ENCODE data around the gene MAP3K4.

Gene MAP3K4, protein sequence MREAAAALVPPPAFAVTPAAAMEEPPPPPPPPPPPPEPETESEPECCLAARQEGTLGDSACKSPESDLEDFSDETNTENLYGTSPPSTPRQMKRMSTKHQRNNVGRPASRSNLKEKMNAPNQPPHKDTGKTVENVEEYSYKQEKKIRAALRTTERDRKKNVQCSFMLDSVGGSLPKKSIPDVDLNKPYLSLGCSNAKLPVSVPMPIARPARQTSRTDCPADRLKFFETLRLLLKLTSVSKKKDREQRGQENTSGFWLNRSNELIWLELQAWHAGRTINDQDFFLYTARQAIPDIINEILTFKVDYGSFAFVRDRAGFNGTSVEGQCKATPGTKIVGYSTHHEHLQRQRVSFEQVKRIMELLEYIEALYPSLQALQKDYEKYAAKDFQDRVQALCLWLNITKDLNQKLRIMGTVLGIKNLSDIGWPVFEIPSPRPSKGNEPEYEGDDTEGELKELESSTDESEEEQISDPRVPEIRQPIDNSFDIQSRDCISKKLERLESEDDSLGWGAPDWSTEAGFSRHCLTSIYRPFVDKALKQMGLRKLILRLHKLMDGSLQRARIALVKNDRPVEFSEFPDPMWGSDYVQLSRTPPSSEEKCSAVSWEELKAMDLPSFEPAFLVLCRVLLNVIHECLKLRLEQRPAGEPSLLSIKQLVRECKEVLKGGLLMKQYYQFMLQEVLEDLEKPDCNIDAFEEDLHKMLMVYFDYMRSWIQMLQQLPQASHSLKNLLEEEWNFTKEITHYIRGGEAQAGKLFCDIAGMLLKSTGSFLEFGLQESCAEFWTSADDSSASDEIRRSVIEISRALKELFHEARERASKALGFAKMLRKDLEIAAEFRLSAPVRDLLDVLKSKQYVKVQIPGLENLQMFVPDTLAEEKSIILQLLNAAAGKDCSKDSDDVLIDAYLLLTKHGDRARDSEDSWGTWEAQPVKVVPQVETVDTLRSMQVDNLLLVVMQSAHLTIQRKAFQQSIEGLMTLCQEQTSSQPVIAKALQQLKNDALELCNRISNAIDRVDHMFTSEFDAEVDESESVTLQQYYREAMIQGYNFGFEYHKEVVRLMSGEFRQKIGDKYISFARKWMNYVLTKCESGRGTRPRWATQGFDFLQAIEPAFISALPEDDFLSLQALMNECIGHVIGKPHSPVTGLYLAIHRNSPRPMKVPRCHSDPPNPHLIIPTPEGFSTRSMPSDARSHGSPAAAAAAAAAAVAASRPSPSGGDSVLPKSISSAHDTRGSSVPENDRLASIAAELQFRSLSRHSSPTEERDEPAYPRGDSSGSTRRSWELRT (N-terminal part only)

DNA sequence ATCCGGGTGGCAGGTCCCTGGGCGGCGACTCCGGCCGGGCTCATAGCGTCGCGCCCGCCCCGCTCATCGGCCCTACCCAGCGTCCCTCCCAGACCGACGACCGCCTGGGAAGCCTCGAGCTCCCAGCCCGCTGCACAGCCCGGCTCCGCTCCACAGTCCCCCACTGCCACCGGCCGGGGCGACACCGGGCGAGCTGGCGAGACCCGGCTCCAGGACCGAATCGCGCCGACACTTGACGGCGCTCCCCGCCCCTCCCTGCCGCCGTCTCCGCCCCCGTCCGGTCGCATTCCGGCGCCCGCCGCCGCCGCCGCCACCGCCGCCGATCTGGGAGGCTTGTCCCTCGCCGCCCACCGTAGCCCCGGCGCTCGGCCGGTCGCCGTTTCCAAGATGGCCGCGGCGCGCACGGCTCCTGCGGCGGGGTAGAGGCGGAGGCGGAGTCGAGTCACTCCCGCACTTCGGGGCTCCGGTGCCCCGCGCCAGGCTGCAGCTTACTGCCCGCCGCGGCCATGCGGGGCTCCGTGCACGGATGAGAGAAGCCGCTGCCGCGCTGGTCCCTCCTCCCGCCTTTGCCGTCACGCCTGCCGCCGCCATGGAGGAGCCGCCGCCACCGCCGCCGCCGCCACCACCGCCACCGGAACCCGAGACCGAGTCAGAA lies at the start of gene MAP3K4:
TSS of gene MAP3K4 (plus strand) at position 364 of the 655 bp plus-strand sequence. CDS start at position 527, 163 bp downstream.
- DNase-seq, result peak; percentile 90

DNA sequence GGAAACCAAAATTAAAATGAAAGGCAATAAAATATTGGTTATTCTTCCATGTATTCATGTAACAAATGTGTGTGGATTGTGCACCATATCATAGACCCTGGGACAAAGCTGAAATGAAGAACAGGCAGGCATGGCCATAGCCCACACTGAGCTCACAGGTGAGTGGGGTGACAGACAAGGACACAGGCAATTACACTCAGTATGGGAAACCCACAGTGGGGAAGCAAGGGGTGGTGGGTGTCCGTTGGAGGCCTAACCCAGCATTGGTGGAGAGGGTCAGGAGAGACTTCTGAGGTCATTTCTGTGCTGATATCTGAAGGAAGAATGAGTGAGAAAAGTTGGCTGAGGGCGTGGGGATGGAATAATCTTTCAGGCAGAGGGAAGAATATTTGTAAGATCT lies 47.6 kb upstream of the MAP3K4 start:
- DNase-seq, result no peak

DNA sequence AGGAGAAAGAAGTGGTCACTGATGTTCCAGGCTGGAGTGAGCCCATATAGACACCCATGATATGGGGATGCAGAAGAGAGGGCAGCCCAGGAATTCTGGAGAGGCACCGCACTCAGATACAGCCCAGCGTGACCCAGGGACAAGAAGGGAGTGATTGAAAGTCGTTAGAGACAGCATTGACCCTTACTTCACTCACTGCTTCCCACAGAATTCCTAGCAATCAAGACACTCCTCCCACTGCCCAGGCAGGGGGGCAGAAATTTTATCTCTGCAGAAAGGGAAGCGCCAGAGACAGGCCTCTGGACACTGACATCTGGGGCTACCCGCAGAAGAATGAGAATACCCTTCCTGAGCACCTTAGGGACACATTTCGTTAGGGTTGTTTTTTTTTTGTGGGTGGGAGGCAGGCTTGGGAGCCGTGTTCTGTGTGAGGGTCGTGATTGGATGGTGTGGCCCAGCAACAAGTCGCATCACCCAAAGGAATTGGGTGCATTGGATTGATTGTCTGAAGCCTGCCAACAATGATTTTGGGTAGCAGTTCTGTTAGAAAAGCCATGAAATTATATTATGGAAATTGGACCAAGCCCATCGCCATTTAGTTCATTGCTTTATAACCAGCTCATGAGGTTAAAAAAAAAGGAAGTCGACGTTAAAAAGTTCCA lies 45.9 kb upstream of the MAP3K4 start:
- no peak for DNase-seq

DNA sequence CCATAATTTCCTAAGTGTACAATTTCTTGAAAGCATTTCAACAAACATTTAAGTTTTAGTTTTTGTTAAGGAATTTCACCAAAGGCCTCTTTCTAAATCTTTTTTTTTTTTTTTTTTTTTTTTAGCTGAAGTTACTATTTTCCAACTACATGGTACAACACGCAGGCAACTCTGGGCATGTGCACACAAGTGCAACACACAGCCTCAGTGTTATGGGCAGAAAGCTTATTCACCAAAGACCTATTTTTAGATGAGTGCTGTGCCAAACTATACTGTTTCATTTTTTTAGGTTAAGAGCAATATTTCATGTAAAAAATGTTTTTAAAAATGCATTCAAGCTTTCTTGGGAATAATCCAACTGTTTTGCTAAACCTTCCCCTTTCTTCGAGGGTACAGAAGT lies 42.0 kb upstream of the MAP3K4 start:
- DNase-seq, result no peak

DNA sequence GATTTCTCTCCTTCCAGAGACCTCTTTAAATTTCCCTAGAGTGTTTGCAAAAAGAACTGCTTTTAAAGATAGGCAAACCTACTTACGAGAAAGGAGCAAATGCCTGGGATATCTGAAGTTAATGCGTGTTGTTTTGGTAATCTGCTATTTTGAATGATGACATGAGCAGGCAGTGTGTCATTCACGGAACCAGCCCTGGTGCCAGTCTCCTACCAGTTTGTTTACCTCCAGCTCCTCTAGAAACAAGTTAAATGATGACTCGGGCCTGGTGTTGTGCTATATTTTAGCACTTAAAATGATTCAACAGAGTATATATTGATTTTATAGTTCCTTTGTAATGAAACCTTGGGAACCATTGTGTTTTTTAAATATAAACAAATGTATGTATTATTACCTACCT lies 41.1 kb upstream of the MAP3K4 start:
- no peak for DNase-seq

DNA sequence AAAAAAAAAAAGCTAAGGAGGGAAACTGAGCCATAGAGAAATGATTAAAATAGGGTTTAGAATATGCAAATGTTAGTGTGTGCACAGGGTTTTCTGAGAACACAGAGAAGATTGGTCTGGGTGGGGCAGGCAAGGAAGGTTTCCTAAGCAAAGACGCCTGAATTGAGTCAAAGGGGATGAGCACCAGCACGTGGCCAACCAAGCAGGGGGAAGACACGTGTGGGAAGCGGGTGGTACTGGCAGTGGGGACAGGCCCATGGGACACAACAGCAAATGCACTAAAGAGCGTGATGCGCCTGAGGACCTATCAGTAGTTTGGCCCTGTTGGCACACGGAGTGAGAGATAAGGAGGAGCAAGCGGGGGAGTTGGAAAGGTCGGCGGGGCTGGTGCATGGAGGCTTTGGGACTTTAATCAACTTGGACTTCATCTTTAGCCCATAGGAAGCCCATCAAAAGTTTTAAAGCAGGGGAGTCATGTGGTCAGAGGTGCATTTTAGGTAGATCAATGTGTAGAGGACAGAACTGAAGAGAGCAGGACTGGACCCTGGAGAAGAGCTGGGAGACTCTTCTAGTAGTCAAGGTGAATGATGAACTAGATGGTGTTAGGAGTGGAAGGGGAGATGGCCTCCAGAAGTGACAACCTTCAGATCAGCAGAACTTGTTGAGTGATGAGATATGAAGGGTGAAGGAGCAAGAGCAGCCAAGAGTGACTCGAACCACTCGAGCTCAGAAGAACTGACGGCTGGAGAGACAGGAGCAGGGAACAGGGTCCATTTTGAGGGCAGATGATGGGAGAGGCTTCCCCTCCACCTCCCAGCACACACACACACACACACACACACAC lies 40.2 kb upstream of the MAP3K4 start:
- DNase-seq, result no peak

DNA sequence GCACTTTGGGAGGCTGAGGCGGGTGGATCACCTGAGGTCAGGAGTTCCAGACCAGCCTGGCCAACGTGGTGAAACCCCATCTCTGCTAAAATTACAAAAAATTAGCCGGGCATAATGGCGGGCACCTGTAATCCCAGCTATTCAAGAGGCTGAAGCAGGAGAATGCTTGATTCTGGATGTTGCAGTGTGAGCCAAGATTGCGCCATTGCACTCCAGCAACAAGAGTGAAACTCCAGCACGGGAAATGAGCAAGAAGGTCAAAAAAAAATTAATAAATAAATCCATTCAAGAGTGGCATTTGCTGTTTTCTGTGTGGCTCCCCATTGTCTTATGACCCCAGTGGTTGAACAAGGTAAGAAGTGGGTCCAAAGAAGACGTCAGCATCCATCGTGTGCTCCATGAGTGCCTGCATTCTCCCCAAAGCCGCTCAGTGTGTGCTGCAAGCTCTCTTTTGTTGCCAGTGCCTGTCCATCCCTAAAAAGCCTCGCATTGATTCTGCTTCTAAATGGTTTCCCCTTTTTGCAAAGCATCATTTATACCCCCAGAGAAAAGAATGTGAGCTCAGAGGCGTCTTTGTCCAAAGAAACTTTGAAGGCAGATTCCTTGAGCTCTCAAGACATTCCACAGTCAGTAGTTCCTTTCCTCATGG lies 38.8 kb upstream of the MAP3K4 start:
- DNase-seq, result no peak

DNA sequence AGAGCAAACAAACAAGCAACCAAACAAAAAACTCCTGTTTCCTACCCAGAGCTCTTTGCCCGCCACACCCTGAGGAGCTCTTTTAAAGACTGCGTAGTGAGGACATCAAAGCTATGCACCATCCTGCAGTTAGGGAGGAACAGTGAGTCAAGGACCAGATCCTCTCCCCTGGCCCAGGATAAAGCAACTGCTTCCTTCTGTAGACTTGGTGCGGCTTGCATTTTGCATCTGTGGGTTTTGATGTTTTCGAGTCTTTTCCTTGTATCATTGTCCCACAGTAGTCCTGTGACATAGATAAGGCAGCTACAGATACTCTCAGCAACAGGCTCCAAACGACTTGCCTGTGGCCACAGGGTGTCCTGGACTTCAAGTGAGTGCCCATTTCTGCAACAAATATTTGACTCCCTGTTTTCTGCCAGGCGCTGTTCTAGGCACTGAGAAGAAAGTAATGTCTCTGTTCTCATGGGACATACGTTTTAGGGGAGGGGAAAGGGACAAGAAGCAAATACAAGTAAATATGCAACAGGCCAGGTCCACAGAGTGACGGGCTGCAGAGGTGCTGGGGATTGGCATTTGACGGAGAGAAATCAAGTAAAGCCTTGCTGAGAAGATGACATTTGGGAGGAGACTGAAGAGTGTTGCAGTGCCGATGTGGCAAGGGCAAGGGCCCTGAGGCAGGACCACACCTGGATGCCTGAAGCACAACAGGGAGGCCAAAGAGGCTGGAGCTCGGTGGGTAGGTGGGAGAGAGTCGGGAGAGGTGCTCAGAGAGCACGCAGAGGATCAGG lies 35.9 kb upstream of the MAP3K4 start:
- no peak for DNase-seq

DNA sequence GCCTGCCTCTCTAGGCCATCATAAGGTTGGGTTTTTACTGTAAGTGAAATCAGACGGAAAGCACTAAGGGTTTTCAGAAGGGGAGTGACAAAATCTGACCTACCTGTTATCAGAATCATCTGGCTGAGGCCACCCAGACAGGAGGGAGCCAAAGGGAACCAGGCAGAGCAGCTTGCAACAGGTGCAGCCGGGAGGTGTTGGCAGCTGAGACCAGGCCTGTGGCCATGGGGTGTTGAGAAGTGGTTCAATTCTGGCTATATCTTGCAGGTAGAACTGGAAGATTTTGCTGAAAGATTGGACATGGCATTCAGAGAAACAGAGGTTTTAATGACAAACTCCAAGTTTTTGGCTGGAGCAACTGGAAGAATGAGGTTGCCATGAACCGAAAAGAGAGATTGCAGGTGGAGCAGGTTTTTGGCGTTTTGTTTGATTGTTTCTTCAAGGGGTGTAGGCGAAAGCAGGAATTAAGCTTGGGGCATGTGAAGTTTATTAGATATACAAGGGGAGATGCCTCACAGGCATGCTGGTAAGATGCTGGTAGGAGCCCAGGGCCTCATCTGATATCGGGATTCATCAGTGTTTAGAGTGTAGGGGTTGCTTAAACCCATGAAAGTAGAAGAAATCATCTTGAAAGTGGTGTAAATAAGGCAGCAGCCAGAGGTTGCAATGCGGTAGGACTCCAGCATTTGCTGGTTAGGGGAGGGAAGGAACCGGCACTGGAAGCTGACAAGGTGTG lies 35.1 kb upstream of the MAP3K4 start:
- DNase-seq, result no peak

DNA sequence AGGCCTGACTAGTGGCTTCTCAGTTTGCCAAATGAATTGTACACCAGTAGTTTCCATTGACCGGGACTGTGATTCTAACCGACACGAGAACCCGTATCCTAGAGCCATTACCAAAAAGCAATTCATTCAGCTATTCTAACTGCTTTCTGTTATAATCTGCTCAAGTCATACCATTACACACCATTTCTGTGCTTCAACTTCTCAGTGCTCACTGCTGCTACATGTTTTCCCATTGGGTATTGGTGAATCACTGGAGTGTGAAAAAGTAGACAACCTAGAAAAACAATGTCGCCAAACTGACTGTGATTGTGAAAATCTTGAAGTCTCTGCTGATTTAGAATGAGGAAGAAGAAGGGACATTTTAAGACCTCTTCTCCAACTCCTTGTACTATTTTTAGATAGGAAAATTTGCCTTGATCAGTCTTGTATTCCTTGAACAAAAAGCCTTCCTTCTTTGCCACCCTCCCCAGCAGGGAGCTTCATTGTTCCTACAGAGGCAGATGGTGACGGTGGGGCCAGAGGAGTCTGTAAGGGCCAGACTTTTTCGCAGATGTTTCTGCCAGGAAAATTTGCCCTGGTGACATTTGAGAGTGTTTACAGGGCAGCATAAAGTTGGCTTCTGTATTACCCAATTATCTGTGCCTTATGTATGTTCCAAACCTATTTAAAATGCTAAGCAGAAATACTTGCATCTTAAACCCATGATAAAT lies 31.7 kb upstream of the MAP3K4 start:
- DNase-seq, result peak; percentile 58

DNA sequence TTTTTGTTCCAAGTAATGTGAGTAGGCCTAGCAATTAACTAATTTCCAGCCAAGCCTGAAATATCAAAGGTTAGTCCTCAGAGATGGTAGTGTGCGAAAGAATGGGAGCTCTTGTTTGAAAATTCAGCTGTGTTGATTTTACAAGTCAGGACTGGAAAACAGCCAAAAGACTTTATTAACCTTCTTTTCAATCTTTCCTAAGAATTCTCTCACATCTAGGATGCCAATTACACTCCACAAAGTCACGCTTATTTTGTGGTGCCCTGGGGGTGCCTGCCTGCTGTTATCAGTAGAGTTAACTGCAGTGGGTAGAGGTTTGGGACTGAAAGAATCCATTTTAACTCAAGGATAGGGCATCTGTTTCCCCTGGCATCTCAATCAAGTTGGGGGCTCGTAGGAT lies 30.7 kb upstream of the MAP3K4 start:
- no peak for DNase-seq

DNA sequence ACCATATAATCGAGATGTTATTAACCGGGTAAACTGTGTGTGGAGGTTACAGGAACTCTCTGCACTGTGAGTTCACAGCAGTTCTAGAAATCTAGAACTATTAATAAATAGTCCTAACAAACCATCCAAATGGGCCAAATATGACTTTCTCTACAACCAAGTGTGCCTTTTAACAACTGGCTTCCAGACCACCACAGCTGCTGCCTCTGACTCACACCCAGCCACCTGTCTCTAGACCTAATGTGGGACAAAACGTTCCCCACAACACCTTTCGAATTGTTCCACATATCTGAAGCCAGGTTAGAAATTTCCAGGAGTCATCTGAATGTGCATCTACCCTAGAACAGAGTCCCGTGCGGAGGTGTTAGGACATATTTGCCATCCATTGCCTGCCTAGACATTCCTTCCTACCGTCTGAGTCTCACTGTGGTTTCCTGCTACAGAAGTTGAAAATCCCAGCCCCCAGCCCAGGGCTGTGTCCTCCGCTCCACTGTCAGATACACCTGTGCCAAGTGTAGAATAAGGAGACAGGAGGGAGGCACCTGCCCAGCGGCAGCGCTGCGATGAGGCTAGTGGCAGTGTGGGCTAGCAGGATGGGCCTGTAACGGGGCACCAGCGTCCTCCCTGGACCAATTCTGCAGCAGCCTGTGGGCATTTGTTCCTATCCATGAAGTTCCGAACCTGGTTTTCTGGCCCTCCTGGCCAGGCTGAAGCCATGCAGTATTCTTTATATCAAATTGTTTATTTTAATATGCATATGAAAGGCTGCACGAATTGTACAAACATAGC lies 28.5 kb upstream of the MAP3K4 start:
- no peak for DNase-seq

DNA sequence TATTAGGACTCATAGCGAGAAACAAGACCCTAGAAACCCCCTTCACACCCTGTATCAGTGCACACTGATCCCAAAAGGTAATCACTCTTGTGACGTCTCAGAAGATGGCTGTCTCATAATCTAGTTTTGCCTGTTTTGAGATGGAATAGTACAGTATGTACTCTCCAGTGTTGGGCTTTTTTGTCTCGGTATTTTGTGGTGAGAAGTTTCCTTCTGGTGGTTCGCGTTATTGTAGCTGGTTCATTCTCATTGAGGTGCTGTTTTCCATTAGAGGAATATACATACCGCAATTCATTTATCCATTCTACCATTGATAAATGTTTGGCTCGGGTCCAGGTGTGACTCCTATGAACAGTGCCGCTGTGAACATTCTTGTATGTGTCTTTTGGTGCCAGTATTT lies 27.9 kb upstream of the MAP3K4 start:
- DNase-seq, result no peak

DNA sequence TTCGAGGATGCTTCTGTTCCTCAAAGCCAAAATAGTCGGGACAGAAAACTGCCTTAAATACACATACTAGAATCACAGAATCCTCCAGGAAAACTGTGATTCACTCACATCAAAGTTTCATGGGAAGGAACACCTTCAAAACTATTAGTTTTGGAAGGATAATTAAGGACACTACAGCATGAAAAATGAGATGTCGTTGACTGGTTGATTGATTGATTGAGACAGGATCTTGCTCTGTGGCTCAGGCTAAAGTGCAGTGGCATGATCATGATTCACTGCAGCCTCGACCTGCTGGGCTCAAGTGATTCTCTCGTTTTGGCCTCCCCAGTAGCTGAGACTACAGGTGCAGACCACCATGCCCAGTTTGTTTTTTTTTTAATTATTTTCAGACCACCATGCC lies 25.7 kb upstream of the MAP3K4 start:
- DNase-seq, result no peak

DNA sequence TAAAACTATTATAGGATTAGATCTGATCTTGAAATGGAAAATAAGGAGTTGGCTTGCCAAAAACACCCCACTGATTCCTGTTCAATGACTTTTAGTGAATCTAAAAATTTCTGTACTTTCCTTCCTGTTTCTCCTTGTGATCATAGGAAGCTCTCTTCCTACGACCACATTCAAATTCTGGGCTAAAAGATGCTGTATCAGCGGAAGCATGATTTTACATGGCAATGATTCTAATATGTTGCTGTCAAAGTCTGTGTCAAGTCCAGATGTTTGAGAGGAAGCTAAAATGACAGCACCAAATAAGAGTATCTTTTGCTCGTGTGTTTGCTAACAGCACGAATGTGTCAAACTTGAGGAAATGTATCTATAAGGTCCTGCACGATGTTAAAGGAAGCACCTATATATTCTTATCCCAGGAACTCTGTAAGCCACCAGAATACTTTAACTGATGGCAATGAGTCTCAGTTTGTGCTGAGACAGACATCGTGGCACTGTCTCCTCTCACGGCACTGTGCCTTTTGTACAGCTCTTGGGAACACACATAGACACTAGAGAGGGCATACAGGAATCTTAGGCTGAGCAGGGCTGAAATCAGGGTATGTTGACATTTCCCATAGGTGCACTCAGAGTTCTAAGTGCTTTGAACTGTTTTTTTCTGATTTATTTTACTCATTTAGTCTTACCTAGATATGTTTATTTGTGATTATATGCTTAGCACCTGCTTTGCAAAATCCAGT lies 24.9 kb upstream of the MAP3K4 start:
- no peak for DNase-seq

DNA sequence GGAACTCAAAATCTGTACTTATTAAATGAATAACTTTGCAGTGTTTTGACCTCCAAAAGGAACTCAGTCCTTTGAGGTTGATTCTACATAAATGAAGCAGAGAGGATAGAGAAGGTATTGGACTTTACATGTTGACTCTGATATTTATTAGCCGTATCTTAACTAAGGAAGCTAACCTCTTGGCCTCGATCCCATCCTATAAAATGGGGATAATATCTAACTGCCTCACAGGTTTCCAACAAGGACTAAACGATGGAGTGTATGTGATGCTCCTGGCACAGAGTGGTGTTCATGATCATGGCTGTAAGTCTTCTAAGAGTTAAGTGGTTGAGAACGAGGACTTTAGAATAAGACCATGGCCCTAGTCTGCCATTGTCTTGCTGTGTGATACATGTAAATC lies 24.2 kb upstream of the MAP3K4 start:
- no peak for DNase-seq

DNA sequence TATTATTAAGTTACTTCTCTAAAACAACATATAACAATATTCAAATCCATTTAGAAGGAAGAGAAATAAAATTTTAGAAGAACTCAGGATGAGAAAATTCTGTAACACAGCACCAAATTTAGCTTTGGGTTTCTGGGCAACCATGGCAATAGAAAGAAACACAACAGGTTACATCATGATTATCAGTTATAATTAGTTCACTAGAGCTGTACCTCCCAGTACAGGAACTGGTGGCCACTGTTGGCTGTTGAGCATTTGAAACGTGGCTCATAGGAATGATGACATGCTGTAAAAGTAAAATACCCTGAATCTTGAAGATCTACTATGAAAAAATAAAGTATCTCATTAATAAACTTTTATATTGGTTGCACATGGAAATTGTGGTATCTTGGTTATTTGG lies 23.7 kb upstream of the MAP3K4 start:
- no peak for DNase-seq
